H1 (cell line): Measurements from ENCODE around the gene DNAJB6. TPM values are rescaled to one million over a fixed set of nuclear protein-coding genes. Genes with fewer than 3 reads are reported as not detected.

ENCODE experiments used
- CTCF ChIA-PET: fragments of 300-600 bp; sonication (Branson Sonifier 250); formaldehyde crosslinking; loops from one replicate; lab custom pipeline; 2021; ENCODE audit not compliant: partially characterized antibody; lab: Charles Lee
- POLR2A ChIA-PET: fragments of 300-600 bp; sonication (Branson Sonifier 250); formaldehyde crosslinking; loops from one replicate; lab custom pipeline; 2021; ENCODE audit warnings: inconsistent platforms; ENCODE audit not compliant: partially characterized antibody; lab: Charles Lee
- DNase-seq, 2 experiments: peaks; one replicate each; pipeline versions ENCODE4 v3.0.0 to v3.0.0-alpha.2; 2010 to 2022; ENCODE audit warnings: low spot score in 2 of 2, low read depth in 1 of 2, mixed read lengths in 1 of 2
- FAIRE-seq: peaks from 2 replicates; lab custom pipeline; 2011; peaks lifted over from hg19 to GRCh38; lab: Jason Lieb, UNC
- H2AFZ ChIP-seq: 2 replicates; pipeline ENCODE4 v1.8.1; 2012; ENCODE audit warnings: low read length, inconsistent platforms
- H2AK5ac ChIP-seq: 2 replicates; pipeline ENCODE4 v1.6.1; 2013; ENCODE audit warnings: low read depth, low read length
- H2BK120ac ChIP-seq: replicated peaks from 2 replicates; pipeline ENCODE3; 2013; ENCODE audit warnings: low read depth, low read length, inconsistent platforms
- H2BK12ac ChIP-seq: 2 replicates; pipeline ENCODE4 v1.6.1; 2013; ENCODE audit warnings: low read depth, low read length
- H2BK15ac ChIP-seq: 2 replicates; pipeline ENCODE4 v1.6.1; 2013; ENCODE audit warnings: low read length
- H2BK20ac ChIP-seq: 2 replicates; pipeline ENCODE4 v1.6.1; 2013; ENCODE audit warnings: low read length
- H2BK5ac ChIP-seq: 2 replicates; pipeline ENCODE4 v1.6.1; 2013; ENCODE audit warnings: low read depth, low read length
- H3K14ac ChIP-seq: 2 replicates; pipeline ENCODE4 v1.6.1; 2013; ENCODE audit warnings: inconsistent platforms; ENCODE audit not compliant: insufficient read length
- H3K18ac ChIP-seq: 2 replicates; pipeline ENCODE4 v1.6.1; 2013; ENCODE audit warnings: low read length; ENCODE audit errors: extremely low read depth
- H3K23ac ChIP-seq: 2 replicates; pipeline ENCODE4 v1.6.1; 2013; ENCODE audit warnings: inconsistent platforms; ENCODE audit not compliant: insufficient read length
- H3K23me2 ChIP-seq: 2 replicates; pipeline ENCODE4 v1.6.1; 2013; ENCODE audit warnings: low read depth, low read length
- H3K27ac ChIP-seq: 2 replicates; pipeline ENCODE4 v1.6.1; 2011; ENCODE audit warnings: low read depth, low read length, inconsistent platforms
- H3K27me3 ChIP-seq, 4 experiments: replicated peaks in 1 of 4; 1 replicate in 1 of 4; 2 replicates in 3 of 4; pipeline versions ENCODE4 v1.6.1 to v1.8.1; 2011 to 2013; ENCODE audit warnings: low read length in 3 of 4, mild to moderate bottlenecking in 3 of 4, inconsistent platforms in 2 of 4, mixed read lengths in 2 of 4, moderate library complexity in 1 of 4; ENCODE audit not compliant: control insufficient read depth in 3 of 4, insufficient read depth in 3 of 4; ENCODE audit errors: extremely low read depth in 1 of 4
- H3K36me3 ChIP-seq, 4 experiments: 2 replicates each; pipeline versions ENCODE4 v1.6.1 to v1.8.1; 2011 to 2013; ENCODE audit warnings: mild to moderate bottlenecking in 4 of 4, low read length in 3 of 4, moderate library complexity in 2 of 4, control low read depth in 1 of 4, inconsistent platforms in 1 of 4; ENCODE audit not compliant: insufficient read depth in 4 of 4, control insufficient read depth in 2 of 4
- H3K4ac ChIP-seq: replicated peaks from 2 replicates; pipeline ENCODE3; 2013; ENCODE audit warnings: low read length, low read depth, mixed read lengths, inconsistent platforms; ENCODE audit not compliant: insufficient read length
- H3K4me1 ChIP-seq, 4 experiments: replicated peaks in 1 of 4; 1 replicate in 1 of 4; 2 replicates in 3 of 4; pipeline versions ENCODE4 v1.6.1 to v1.8.1; 2011 to 2013; ENCODE audit warnings: low read length in 3 of 4, inconsistent platforms in 2 of 4, mixed read lengths in 1 of 4; ENCODE audit not compliant: insufficient read depth in 4 of 4, control insufficient read depth in 3 of 4
- H3K4me2 ChIP-seq, 2 experiments: 2 replicates each; pipeline versions ENCODE4 v1.6.1 to v1.8.1; 2011 to 2013; ENCODE audit warnings: low read depth in 2 of 2, low read length in 2 of 2, control low read depth in 1 of 2, inconsistent platforms in 1 of 2, mild to moderate bottlenecking in 1 of 2; ENCODE audit not compliant: insufficient read depth in 1 of 2
- H3K4me3 ChIP-seq, 4 experiments: fragments of 200-600, 300-600 bp in 1 of 4; sonication (generic), shearing (Covaris generic), sonication (Bioruptor Twin) in 1 of 4; 2 replicates each; pipeline versions ENCODE4 v1.5.1 to v1.8.1; 2011 to 2016; ENCODE audit warnings: low read length in 4 of 4, low read depth in 3 of 4, control low read depth in 2 of 4, inconsistent platforms in 2 of 4, mild to moderate bottlenecking in 2 of 4, mixed read lengths in 1 of 4, moderate library complexity in 1 of 4; ENCODE audit not compliant: insufficient read depth in 2 of 4; ENCODE audit errors: extremely low read depth in 1 of 4
- H3K56ac ChIP-seq: replicated peaks from 2 replicates; pipeline ENCODE3; 2013; ENCODE audit warnings: low read depth, mild to moderate bottlenecking, mixed read lengths, low read length, inconsistent platforms; ENCODE audit not compliant: insufficient read length
- H3K79me1 ChIP-seq: 2 replicates; pipeline ENCODE4 v1.6.1; 2013; ENCODE audit warnings: low read depth, low read length, control low read depth
- H3K79me2 ChIP-seq, 2 experiments: 2 replicates each; pipeline versions ENCODE4 v1.6.1 to v1.8.1; 2012 to 2013; ENCODE audit warnings: low read length in 2 of 2, mild to moderate bottlenecking in 2 of 2, inconsistent platforms in 1 of 2; ENCODE audit not compliant: insufficient read depth in 2 of 2, control insufficient read depth in 1 of 2
- H3K9ac ChIP-seq, 4 experiments: replicated peaks in 1 of 4; 1 replicate in 1 of 4; 2 replicates in 3 of 4; pipeline versions ENCODE4 v1.6.1 to v1.8.1; 2011 to 2013; ENCODE audit warnings: low read depth in 3 of 4, low read length in 3 of 4, control low read depth in 2 of 4, mild to moderate bottlenecking in 2 of 4, moderate library complexity in 2 of 4, inconsistent platforms in 1 of 4; ENCODE audit errors: extremely low read depth in 1 of 4
- H3K9me3 ChIP-seq, 2 experiments: 2 replicates each; pipeline versions ENCODE4 v1.6.1 to v1.8.1; 2012 to 2013; ENCODE audit warnings: mild to moderate bottlenecking in 2 of 2, moderate library complexity in 2 of 2, control low read depth in 1 of 2, inconsistent platforms in 1 of 2, low read depth in 1 of 2, low read length in 1 of 2, mixed read lengths in 1 of 2; ENCODE audit not compliant: insufficient read depth in 2 of 2
- H4K20me1 ChIP-seq, 2 experiments: replicated peaks in 1 of 2; 2 replicates each; pipeline versions ENCODE3 to v1.8.1; 2011 to 2013; ENCODE audit warnings: inconsistent platforms in 2 of 2, low read length in 2 of 2, mild to moderate bottlenecking in 1 of 2; ENCODE audit not compliant: insufficient read depth in 2 of 2, control insufficient read depth in 1 of 2
- H4K5ac ChIP-seq: 2 replicates; pipeline ENCODE4 v1.6.1; 2013; ENCODE audit warnings: low read length, low read depth, mixed read lengths, inconsistent platforms; ENCODE audit not compliant: insufficient read length
- H4K8ac ChIP-seq: 2 replicates; pipeline ENCODE4 v1.8.0; 2013; ENCODE audit warnings: mild to moderate bottlenecking, moderate library complexity, low read length, inconsistent platforms; ENCODE audit not compliant: insufficient read depth; ENCODE audit errors: extremely low read depth
- H4K91ac ChIP-seq: replicated peaks from 2 replicates; pipeline ENCODE3; 2013; ENCODE audit warnings: low read length, mixed read lengths, inconsistent platforms; ENCODE audit not compliant: insufficient read length
- BACH1 ChIP-seq: IDR thresholded peaks from 2 replicates; pipeline ENCODE4 v1.6.1; 2012; ENCODE audit warnings: low read length, improper control_type of control experiment
- CBX8 ChIP-seq: fragments of 300-800, 300-1000 bp; sonication (generic); IDR thresholded peaks from 2 replicates; pipeline ENCODE4 v1.7.1; 2016; ENCODE audit warnings: low read depth, low read length, borderline replicate concordance
- CREB1 ChIP-seq: IDR thresholded peaks from 2 replicates; pipeline ENCODE4 v1.6.1; 2012; ENCODE audit warnings: inconsistent platforms
- CTCF ChIP-seq, 3 experiments: IDR thresholded peaks; 1 replicate in 2 of 3; 2 replicates in 1 of 3; pipeline versions ENCODE4 v1.5.1 to v1.6.1; 2011; ENCODE audit warnings: low read length in 3 of 3, mild to moderate bottlenecking in 3 of 3, inconsistent platforms in 2 of 3, low read depth in 1 of 3, moderate library complexity in 1 of 3; ENCODE audit not compliant: insufficient read depth in 1 of 3; ENCODE audit errors: control extremely low read depth in 1 of 3
- FOSL1 ChIP-seq: IDR thresholded peaks from 2 replicates; pipeline ENCODE4 v1.6.1; 2011; ENCODE audit warnings: mild to moderate bottlenecking, low read depth, low read length, moderate library complexity; ENCODE audit not compliant: insufficient read depth
- KDM1A ChIP-seq: fragments of 200-600, 300-600 bp; sonication (generic); IDR thresholded peaks from 2 replicates; pipeline ENCODE4 v1.7.1; 2016; ENCODE audit warnings: mild to moderate bottlenecking, low read length, borderline replicate concordance
- KDM5A ChIP-seq: fragments of 200-600 bp; IDR thresholded peaks from 2 replicates; pipeline ENCODE4 v1.7.1; 2012; ENCODE audit warnings: mild to moderate bottlenecking, low read length, inconsistent platforms, mixed read lengths
- NRF1 ChIP-seq: IDR thresholded peaks from 2 replicates; pipeline ENCODE4 v1.6.1; 2011; ENCODE audit warnings: mild to moderate bottlenecking, low read depth, low read length, improper control_type of control experiment
- SIN3A ChIP-seq, 2 experiments: IDR thresholded peaks in 1 of 2; conservative IDR thresholded peaks in 1 of 2; 2 replicates each; pipeline ENCODE4 v1.6.1; 2011 to 2012; ENCODE audit warnings: low read length in 2 of 2, improper control_type of control experiment in 1 of 2, low read depth in 1 of 2, mild to moderate bottlenecking in 1 of 2
- TAF7 ChIP-seq: optimal IDR thresholded peaks from 2 replicates; pipeline ENCODE3; 2011; ENCODE audit warnings: low read depth, mild to moderate bottlenecking, inconsistent platforms, low read length, moderate library complexity, borderline replicate concordance
- TCF12 ChIP-seq: IDR thresholded peaks from 2 replicates; pipeline ENCODE4 v1.6.1; 2011; ENCODE audit warnings: low read depth, mild to moderate bottlenecking, low read length
- TEAD4 ChIP-seq: IDR thresholded peaks from 2 replicates; pipeline ENCODE4 v1.6.1; 2012; ENCODE audit warnings: low read depth, low read length, inconsistent platforms, mixed read lengths
- WGBS, 2 experiments: shearing (Covaris generic) in 1 of 2; methylation state at CpG; one replicate each; pipeline versions ENCODE4 v1.1.6 to v1.1.7; 2013 to 2015; ENCODE audit warnings: low lambda C conversion rate in 2 of 2, mixed read lengths in 2 of 2, inconsistent platforms in 1 of 2, low coverage in 1 of 2, missing lambda C conversion rate in 1 of 2; ENCODE audit not compliant: insufficient replicate concordance in 2 of 2, insufficient coverage in 1 of 2, insufficient read length in 1 of 2; ENCODE audit errors: extremely low coverage in 1 of 2, missing lambda C conversion rate in 1 of 2; 5-methylcytosine and 5-hydroxymethylcytosine counted together
- polyA plus RNA-seq, 7 experiments: library from polyadenylated mRNA; depleted of rRNA in 3 of 7; stranded (reverse) in 5 of 7; unstranded in 2 of 7; fragments of >200 nt in 5 of 7; fragments of 200-250 nt in 2 of 7; gene quantifications; 1 replicate in 5 of 7; 2 replicates in 1 of 7; 4 replicates in 1 of 7; pipeline versions ENCODE4 v1.2.1 to v1.2.3, GENCODE V29; 2011 to 2013; ENCODE audit warnings: missing spikeins in 2 of 7, mixed read lengths in 2 of 7
- total RNA-seq: library from RNA; stranded (reverse); fragmentation: NEBNext Ultra II Directional; extraction: Animal tissue kit (Norgen Biotek cat#: 25700); gene quantifications from 2 replicates; pipeline ENCODE4 v1.2.1, GENCODE V29; 2021

DNAJB6 gene
- total and polyA plus RNA-seq, 2 of the 8 experiments (the other 6 are each of a cell fraction or from before 2014, with no cell fraction given), result 166 to 295 TPM

- 0 out of 2 replicates have a peak, but pooled peaks cover 2% of the 10 kb centered on the region for H3K23me2 ChIP-seq
- H3K79me1 ChIP-seq, result peaks cover 3% of the 10 kb centered on the region
- H3K27me3 ChIP-seq, result no peaks in the 10 kb centered on the region
- FAIRE-seq, result no peak
- H3K79me2 ChIP-seq, result peaks cover 76 to 100% of the 10 kb centered on the region in 2 experiments
- H4K8ac ChIP-seq, result no peak overlapping the region
- no peak overlapping the region for H4K5ac ChIP-seq
- H3K56ac ChIP-seq, result no peak overlapping the region
- POLR2A ChIA-PET, result no interaction called here
- 94% methylated on average over 3 of the region's 3 CpGs; no CpG with 5 or more reads in 1 of the 2 experiments for WGBS, 2 experiments
- H3K4me2 ChIP-seq, result no peak overlapping the region; a peak in 1 of 4 replicates
- no peaks in the 10 kb centered on the region for H3K9me3 ChIP-seq
- peaks cover 47 to 57% of the 10 kb centered on the region in 2 experiments for H4K20me1 ChIP-seq
- H3K36me3 ChIP-seq, result peaks cover 13 to 71% (median 44%) of the 10 kb centered on the region in 4 experiments
- no peak overlapping the region for H3K4me3 ChIP-seq
- H3K9ac ChIP-seq, result no peak overlapping the region
- no peak overlapping the region for H3K14ac ChIP-seq
- peaks cover 2 to 11% (median 8%) of the 10 kb centered on the region in 4 experiments for H3K4me1 ChIP-seq
- H3K23ac ChIP-seq, result no peak overlapping the region
- no peak overlapping the region for H4K91ac ChIP-seq
- no peak overlapping the region for H2BK15ac ChIP-seq
- no peak overlapping the region for H2BK5ac ChIP-seq
- no peak overlapping the region for H3K4ac ChIP-seq
- H2BK12ac ChIP-seq, result no peak overlapping the region
- no peak for DNase-seq
- H2AFZ ChIP-seq, result no peak overlapping the region
- H2BK120ac ChIP-seq, result no peak overlapping the region
- H3K18ac ChIP-seq, result no peak overlapping the region
- no peak overlapping the region for H3K27ac ChIP-seq
- CTCF ChIA-PET, result no interaction called here
- no peak overlapping the region for H2BK20ac ChIP-seq
- no peak overlapping the region for H2AK5ac ChIP-seq
- TF ChIP-seq KDM1A, result no peak
- TF ChIP-seq CREB1, result no peak
- no peak for TF ChIP-seq CTCF (IDR thresholded peaks at IDR 0.05; ENCODE audit: control extremely low read depth in 1 of 3, insufficient read depth in 1 of 3, low read depth in 1 of 3, low read length in 3 of 3)
- no peak for TF ChIP-seq KDM5A
- no peak for TF ChIP-seq CBX8
- no peak for TF ChIP-seq TEAD4
- TF ChIP-seq TCF12, result no peak
- TF ChIP-seq SIN3A (conservative IDR thresholded peaks at IDR 0.05 in 1 of 2, IDR thresholded peaks at IDR 0.05 in 1 of 2; ENCODE audit: low read depth in 1 of 2, low read length in 2 of 2), result no peak
- no peak for TF ChIP-seq BACH1
- no peak for TF ChIP-seq FOSL1
- TF ChIP-seq TAF7, result no peak
- TF ChIP-seq NRF1, result no peak
Observed at GRCh38 chr7:157360483-157361025, 23.8 kb downstream of the DNAJB6 start.
